Ishikawa (cell line): ENCODE data around the gene ARHGEF4.

Source experiments
- CEBPB ChIP-seq: IDR thresholded peaks from 2 replicates; pipeline ENCODE4 v1.6.1; 2012
- EGR1 ChIP-seq: IDR thresholded peaks from 2 replicates; pipeline ENCODE4 v1.6.1; 2012
- EP300 ChIP-seq: IDR thresholded peaks from 2 replicates; pipeline ENCODE4 v1.6.1; 2012; ENCODE audit warnings: borderline replicate concordance
- FOXM1 ChIP-seq: IDR thresholded peaks from 2 replicates; pipeline ENCODE4 v1.6.1; 2012; ENCODE audit warnings: low read depth, borderline replicate concordance
- MAX ChIP-seq: IDR thresholded peaks from 2 replicates; pipeline ENCODE4 v1.6.1; 2012
- NFIC ChIP-seq: IDR thresholded peaks from 2 replicates; pipeline ENCODE4 v1.6.1; 2012
- RAD21 ChIP-seq: IDR thresholded peaks from 2 replicates; pipeline ENCODE4 v1.6.1; 2012; ENCODE audit warnings: low read depth
- TCF12 ChIP-seq: IDR thresholded peaks from 2 replicates; pipeline ENCODE4 v1.6.1; 2012; ENCODE audit warnings: low read depth
- TEAD4 ChIP-seq: IDR thresholded peaks from 2 replicates; pipeline ENCODE4 v1.6.1; 2012
- USF1 ChIP-seq: IDR thresholded peaks from 2 replicates; pipeline ENCODE4 v1.6.1; 2012
- YY1 ChIP-seq: IDR thresholded peaks from 2 replicates; pipeline ENCODE4 v1.6.1; 2012; ENCODE audit warnings: low read depth
- TF ChIP-seq, protein P1 (sequence below): IDR thresholded peaks from 2 replicates; pipeline ENCODE4 v1.6.1; 2012; ENCODE audit warnings: low read depth, mild to moderate bottlenecking

DNA sequence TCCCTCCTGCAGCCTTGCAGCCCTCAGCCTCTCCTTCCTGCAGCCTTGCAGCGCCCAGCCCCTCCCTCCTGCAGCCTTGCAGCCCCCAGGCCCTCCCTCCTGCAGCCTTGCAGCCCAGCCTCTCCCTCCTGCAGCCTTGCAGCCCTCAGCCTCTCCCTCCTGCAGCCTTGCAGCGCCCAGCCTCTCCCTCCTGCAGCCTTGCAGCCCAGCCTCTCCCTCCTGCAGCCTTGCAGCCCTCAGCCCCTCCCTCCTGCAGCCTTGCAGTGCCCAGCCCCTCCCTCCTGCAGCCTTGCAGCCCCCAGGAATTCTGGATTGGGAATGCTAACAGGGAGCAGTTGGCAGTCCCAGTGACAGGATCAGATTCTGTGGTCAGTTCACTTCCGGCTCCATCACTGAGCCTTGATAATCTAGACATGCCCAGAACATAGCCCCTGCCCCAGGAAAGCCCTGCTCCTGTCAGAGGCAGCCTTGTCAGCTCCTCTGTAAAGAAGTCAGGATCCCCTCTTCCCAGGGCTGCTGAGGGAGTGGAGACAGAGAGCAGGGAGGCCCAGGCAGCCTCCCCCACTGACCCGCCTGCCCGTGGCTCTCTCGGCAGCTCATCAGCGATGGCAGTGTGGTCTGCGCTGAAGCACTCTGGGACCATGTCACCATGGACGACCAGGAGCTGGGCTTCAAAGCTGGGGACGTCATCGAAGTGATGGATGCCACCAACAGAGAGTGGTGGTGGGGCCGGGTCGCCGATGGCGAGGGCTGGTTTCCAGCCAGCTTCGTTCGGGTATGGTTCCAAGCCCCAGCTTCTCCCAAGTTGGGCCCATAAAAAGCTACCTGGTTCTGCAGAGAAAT lies 201.8 kb downstream of the ARHGEF4 start:
- TF ChIP-seq YY1 (no peak), EGR1 (no peak), CEBPB (no peak), MAX (no peak), FOXM1 (no peak), TCF12 (no peak), RAD21 (no peak), USF1 (no peak), EP300 (no peak), TEAD4 (no peak), NFIC (no peak)
- TF ChIP-seq, protein P1, sequence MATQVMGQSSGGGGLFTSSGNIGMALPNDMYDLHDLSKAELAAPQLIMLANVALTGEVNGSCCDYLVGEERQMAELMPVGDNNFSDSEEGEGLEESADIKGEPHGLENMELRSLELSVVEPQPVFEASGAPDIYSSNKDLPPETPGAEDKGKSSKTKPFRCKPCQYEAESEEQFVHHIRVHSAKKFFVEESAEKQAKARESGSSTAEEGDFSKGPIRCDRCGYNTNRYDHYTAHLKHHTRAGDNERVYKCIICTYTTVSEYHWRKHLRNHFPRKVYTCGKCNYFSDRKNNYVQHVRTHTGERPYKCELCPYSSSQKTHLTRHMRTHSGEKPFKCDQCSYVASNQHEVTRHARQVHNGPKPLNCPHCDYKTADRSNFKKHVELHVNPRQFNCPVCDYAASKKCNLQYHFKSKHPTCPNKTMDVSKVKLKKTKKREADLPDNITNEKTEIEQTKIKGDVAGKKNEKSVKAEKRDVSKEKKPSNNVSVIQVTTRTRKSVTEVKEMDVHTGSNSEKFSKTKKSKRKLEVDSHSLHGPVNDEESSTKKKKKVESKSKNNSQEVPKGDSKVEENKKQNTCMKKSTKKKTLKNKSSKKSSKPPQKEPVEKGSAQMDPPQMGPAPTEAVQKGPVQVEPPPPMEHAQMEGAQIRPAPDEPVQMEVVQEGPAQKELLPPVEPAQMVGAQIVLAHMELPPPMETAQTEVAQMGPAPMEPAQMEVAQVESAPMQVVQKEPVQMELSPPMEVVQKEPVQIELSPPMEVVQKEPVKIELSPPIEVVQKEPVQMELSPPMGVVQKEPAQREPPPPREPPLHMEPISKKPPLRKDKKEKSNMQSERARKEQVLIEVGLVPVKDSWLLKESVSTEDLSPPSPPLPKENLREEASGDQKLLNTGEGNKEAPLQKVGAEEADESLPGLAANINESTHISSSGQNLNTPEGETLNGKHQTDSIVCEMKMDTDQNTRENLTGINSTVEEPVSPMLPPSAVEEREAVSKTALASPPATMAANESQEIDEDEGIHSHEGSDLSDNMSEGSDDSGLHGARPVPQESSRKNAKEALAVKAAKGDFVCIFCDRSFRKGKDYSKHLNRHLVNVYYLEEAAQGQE: no peak
